NB4 (cell line): ENCODE data around the gene PGAM5.

Experiments
- CTCF ChIP-seq: IDR thresholded peaks from one replicate; pipeline ENCODE4 v1.5.1; 2012; ENCODE audit warnings: low read depth, low read length
- MYC ChIP-seq: IDR thresholded peaks from 2 replicates; pipeline ENCODE4 v1.6.1; 2011; ENCODE audit warnings: low read depth, low read length

GRCh38 chr12:132660996-132661395 lies 49.6 kb upstream of the PGAM5 start:
- TF ChIP-seq CTCF (no peak), MYC (no peak)
